NB4 (cell line): ENCODE results near the gene THEMIS.
A peak's percentile ranks its signal among the peaks of the same experiment; 100 is the strongest.

Experiments
- DNase-seq: peaks from one replicate; pipeline ENCODE4 v3.0.0; 2010; ENCODE audit warnings: low read depth
- H3K4me3 ChIP-seq: one replicate; pipeline ENCODE4 v1.5.1; 2011; ENCODE audit warnings: mild to moderate bottlenecking, low read depth, low read length, moderate library complexity
- MYC ChIP-seq: IDR thresholded peaks from 2 replicates; pipeline ENCODE4 v1.6.1; 2011; ENCODE audit warnings: low read depth, low read length
- POLR2A ChIP-seq: IDR thresholded peaks from 2 replicates; pipeline ENCODE4 v1.6.1; 2011; ENCODE audit warnings: mild to moderate bottlenecking; ENCODE audit not compliant: insufficient read length; ENCODE audit errors: extremely low read depth
- TF ChIP-seq, protein P1 (sequence below): IDR thresholded peaks from one replicate; pipeline ENCODE4 v1.5.1; 2012; ENCODE audit warnings: low read depth, low read length
- TF ChIP-seq, protein P2 (sequence below): IDR thresholded peaks from 2 replicates; pipeline ENCODE4 v1.6.1; 2011; ENCODE audit warnings: low read depth, low read length

THEMIS gene

DNA sequence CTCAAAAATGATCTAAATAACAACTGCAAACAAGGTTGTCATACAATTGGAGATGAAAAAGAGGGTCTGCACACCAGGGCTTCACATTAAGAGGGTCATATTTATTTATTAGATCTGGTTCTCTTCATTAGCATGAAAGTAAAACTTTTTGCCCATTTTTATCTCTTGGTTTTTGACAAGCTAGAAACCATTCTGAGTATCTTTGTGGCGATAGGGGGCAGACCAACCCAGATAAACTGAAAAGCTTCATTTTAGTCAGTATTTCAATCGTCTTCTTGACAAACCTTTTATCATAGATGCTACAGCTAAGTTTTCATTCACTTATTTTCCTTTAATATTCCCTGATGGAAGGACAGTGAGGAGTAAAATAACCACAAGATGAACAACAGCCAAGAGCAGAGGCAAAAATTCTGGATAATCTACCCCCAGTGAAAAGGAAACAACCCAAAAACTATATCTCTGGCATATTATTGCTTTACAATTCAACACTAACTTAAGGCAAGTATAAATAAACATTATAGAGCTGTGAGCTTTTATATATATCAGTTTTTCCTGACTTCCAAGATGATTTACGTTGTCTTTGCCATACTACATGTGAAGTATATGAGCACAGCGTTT, 45.2 kb downstream of the THEMIS start:
- H3K4me3 ChIP-seq, result no peak overlapping the region
- no peak for TF ChIP-seq POLR2A
- TF ChIP-seq, protein P1, sequence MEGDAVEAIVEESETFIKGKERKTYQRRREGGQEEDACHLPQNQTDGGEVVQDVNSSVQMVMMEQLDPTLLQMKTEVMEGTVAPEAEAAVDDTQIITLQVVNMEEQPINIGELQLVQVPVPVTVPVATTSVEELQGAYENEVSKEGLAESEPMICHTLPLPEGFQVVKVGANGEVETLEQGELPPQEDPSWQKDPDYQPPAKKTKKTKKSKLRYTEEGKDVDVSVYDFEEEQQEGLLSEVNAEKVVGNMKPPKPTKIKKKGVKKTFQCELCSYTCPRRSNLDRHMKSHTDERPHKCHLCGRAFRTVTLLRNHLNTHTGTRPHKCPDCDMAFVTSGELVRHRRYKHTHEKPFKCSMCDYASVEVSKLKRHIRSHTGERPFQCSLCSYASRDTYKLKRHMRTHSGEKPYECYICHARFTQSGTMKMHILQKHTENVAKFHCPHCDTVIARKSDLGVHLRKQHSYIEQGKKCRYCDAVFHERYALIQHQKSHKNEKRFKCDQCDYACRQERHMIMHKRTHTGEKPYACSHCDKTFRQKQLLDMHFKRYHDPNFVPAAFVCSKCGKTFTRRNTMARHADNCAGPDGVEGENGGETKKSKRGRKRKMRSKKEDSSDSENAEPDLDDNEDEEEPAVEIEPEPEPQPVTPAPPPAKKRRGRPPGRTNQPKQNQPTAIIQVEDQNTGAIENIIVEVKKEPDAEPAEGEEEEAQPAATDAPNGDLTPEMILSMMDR, result peak; percentile 13
- peak; percentile 7 for DNase-seq

DNA sequence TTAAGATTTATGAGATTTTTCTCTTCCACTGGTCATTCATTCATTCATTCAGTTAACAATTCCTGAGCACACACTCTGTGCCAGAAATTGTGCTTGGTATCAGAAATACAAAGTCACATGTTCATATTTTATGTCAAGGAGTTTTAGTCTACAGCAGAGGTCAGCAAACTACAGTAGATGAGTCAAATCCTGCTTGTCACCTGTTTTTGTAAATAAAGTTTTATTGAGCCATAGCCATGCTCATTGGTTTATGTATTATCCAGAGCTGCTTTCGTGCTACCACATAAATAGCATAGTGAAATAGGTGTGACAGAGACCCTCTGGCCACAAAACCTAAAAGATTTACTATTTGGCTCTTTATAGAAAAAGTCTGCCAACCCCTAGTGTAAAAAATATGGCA, 46.8 kb downstream of the THEMIS start:
- peak; percentile 5 for DNase-seq
- no peak overlapping the region for H3K4me3 ChIP-seq
- TF ChIP-seq, protein P1, result no peak
- TF ChIP-seq MYC (no peak), POLR2A (no peak)
- TF ChIP-seq, protein P2, sequence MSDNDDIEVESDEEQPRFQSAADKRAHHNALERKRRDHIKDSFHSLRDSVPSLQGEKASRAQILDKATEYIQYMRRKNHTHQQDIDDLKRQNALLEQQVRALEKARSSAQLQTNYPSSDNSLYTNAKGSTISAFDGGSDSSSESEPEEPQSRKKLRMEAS, result no peak

DNA sequence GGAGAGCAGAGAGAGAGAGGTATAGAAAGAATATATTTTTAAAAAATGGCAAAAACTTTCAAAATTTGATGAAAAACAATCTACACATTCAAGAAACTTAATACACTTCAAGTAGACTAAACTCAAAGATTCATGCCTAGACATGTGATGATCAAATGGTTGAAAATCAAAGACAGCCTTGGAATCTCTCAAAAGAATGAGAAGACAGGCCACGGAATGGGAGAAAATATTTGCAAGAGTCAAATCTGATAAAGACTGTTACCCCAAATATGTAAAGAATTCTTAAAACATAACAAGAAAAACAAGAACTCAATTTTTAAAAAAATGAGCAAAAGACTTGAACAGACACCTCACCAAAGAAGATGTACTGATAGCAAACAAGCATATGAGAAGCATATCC, 49.7 kb downstream of the THEMIS start:
- H3K4me3 ChIP-seq, result no peak overlapping the region
- TF ChIP-seq, protein P1, result no peak
- TF ChIP-seq MYC (no peak), POLR2A (no peak)
- TF ChIP-seq, protein P2, result no peak
- DNase-seq, result no peak

DNA sequence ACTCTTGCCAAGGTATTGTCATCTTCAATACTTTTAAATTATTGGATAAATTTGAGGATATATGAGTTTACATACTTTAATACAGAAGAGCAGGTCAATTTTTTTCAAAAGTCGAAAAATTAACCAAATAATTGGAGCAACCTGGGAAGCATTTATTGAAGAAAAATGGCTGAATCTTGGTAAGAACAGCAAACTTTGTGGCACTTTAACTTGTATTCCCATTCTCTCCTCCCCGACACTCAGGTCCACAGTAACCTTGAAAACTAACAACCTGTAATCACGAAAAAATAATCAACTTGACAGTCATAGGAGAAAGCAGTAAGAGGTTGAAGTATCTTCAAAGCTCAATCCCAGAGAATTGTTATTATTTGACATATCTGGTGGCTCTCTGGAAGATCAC, 55.6 kb downstream of the THEMIS start:
- no peak for DNase-seq
- no peak overlapping the region for H3K4me3 ChIP-seq
- TF ChIP-seq, protein P1, result no peak

DNA sequence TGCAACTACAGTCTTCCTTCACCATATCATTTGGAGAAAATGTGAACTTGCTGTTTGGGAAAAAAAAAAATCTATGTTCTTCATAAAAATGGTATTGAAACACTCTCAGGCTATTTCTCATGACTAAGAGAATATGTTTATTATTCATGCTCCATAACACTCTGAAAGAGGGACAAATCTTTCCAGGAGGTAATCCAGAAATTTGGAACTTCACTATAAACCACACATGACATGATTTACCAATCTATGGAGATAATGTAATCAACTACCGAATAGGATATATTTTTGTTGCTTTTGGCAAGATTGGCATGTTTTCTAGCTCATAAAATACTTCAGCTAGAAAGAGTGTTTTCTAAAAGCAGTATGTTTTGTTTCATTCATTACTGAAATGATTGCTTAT, 56.3 kb downstream of the THEMIS start:
- DNase-seq, result no peak
- H3K4me3 ChIP-seq, result no peak overlapping the region
- TF ChIP-seq, protein P2, result no peak
- TF ChIP-seq MYC (no peak), POLR2A (no peak)
- TF ChIP-seq, protein P1, result no peak

DNA sequence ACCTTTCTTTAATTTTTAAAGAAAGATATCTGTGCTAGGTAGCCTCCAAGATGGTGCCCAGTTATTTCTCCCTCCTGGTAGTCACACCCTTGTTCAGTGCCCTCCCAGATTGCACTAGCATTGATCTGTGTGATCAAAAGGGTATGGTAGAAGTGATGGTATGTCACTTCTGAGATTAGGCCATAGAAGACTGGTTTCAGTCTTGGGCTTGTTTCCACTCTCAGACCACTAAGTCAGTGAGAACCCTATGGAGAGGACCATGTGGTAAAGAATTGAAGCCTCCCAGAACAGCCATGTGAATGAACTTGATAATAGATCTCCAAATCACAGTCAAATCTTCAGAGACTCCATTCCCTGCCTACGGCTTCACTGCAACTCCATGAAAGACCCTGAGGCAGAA, 57.3 kb downstream of the THEMIS start:
- no peak overlapping the region for H3K4me3 ChIP-seq
- TF ChIP-seq, protein P1, result no peak
- TF ChIP-seq MYC (no peak), POLR2A (no peak)
- TF ChIP-seq, protein P2, result no peak
- DNase-seq, result no peak
